8988T (cell line): ENCODE data around the gene BCAR1.
"Not testable (repeated sequence)": the region's sequence is repeated elsewhere in the genome, so short reads cannot be mapped to it uniquely, and the experiment has no call there.

ENCODE experiments used
- DNase-seq: peaks from one replicate; pipeline ENCODE4 v3.0.0; 2011

The BCAR1 gene

GRCh38 chr16:75251280-75252048 lies at the start of gene BCAR1:
BCAR1 (minus strand) TSS chr16:75251624; CDS start chr16:75251482, 142 bp downstream.
- peak; percentile 99 for DNase-seq

GRCh38 chr16:75298267-75298666 lies 46.8 kb upstream of the BCAR1 start:
- DNase-seq, result no peak

- no peak for DNase-seq
Measured at GRCh38 chr16:75296606-75297005, 45.2 kb upstream of the BCAR1 start.

- no peak for DNase-seq
Measured at GRCh38 chr16:75294773-75295459, 43.5 kb upstream of the BCAR1 start.

GRCh38 chr16:75293772-75294171 lies 42.3 kb upstream of the BCAR1 start:
- no peak for DNase-seq

GRCh38 chr16:75293173-75293572 lies 41.7 kb upstream of the BCAR1 start:
- DNase-seq, result no peak

- DNase-seq, result no peak
Measured at GRCh38 chr16:75292691-75293090, 41.3 kb upstream of the BCAR1 start.

GRCh38 chr16:75289189-75289588 lies 37.8 kb upstream of the BCAR1 start:
- DNase-seq, result no peak

GRCh38 chr16:75288596-75289120 lies 37.2 kb upstream of the BCAR1 start:
- DNase-seq, result no peak

GRCh38 chr16:75288181-75288580 lies 36.8 kb upstream of the BCAR1 start:
- DNase-seq, result no peak

GRCh38 chr16:75287708-75288107 lies 36.3 kb upstream of the BCAR1 start:
- DNase-seq, result no peak

- DNase-seq, result no peak
Measured at GRCh38 chr16:75286389-75286788, 35.0 kb upstream of the BCAR1 start.

GRCh38 chr16:75282466-75283281 lies 31.2 kb upstream of the BCAR1 start:
- no peak for DNase-seq

- no peak for DNase-seq
Measured at GRCh38 chr16:75281826-75282225, 30.4 kb upstream of the BCAR1 start.

GRCh38 chr16:75281009-75281408 lies 29.6 kb upstream of the BCAR1 start:
- DNase-seq, result not testable (repeated sequence)

GRCh38 chr16:75280331-75280804 lies 28.9 kb upstream of the BCAR1 start:
- DNase-seq, result no peak

GRCh38 chr16:75279305-75279704 lies 27.9 kb upstream of the BCAR1 start:
- DNase-seq, result no peak

- peak; percentile 60 for DNase-seq
Measured at GRCh38 chr16:75273054-75273925, 21.9 kb upstream of the BCAR1 start.

GRCh38 chr16:75272629-75273028 lies 21.2 kb upstream of the BCAR1 start:
- DNase-seq, result not testable (repeated sequence)

- peak; percentile 45 for DNase-seq
Measured at GRCh38 chr16:75272097-75272551, 20.7 kb upstream of the BCAR1 start.

GRCh38 chr16:75271441-75272096 lies 20.1 kb upstream of the BCAR1 start:
- no peak for DNase-seq
